GM21786 (cell line): ENCODE measurements around the gene PTPRN2.

Experiments
- ATAC-seq: cut with Tn5 transposase; IDR thresholded peaks from one replicate; pipeline ENCODE4 v1.9.1; 2021; ENCODE audit not compliant: unreplicated experiment

Gene PTPRN2

GRCh38 chr7:158558816-158559215, 28.8 kb downstream of the PTPRN2 start:
- no peak for ATAC-seq

- no peak for ATAC-seq
Observed at GRCh38 chr7:158557441-158557755, 30.2 kb downstream of the PTPRN2 start.

GRCh38 chr7:158556721-158557440, 30.7 kb downstream of the PTPRN2 start:
- no peak for ATAC-seq

- ATAC-seq, result no peak
Observed at GRCh38 chr7:158555034-158555520, 32.5 kb downstream of the PTPRN2 start.

- ATAC-seq, result no peak
Observed at GRCh38 chr7:158550886-158551452, 36.7 kb downstream of the PTPRN2 start.

GRCh38 chr7:158550394-158550700, 37.3 kb downstream of the PTPRN2 start:
- ATAC-seq, result no peak

- no peak for ATAC-seq
Observed at GRCh38 chr7:158549616-158550393, 37.8 kb downstream of the PTPRN2 start.

GRCh38 chr7:158549176-158549615, 38.4 kb downstream of the PTPRN2 start:
- no peak for ATAC-seq

GRCh38 chr7:158548726-158549125, 38.9 kb downstream of the PTPRN2 start:
- ATAC-seq, result no peak

GRCh38 chr7:158547817-158548216, 39.8 kb downstream of the PTPRN2 start:
- no peak for ATAC-seq

GRCh38 chr7:158546626-158547025, 41.0 kb downstream of the PTPRN2 start:
- no peak for ATAC-seq

- no peak for ATAC-seq
Observed at GRCh38 chr7:158546214-158546613, 41.4 kb downstream of the PTPRN2 start.

GRCh38 chr7:158544708-158545107, 42.9 kb downstream of the PTPRN2 start:
- ATAC-seq, result no peak

- ATAC-seq, result no peak
Observed at GRCh38 chr7:158543840-158544239, 43.8 kb downstream of the PTPRN2 start.

- ATAC-seq, result no peak
Observed at GRCh38 chr7:158542651-158543566, 44.7 kb downstream of the PTPRN2 start.

- peak; percentile 70 for ATAC-seq
Observed at GRCh38 chr7:158541346-158542010, 46.1 kb downstream of the PTPRN2 start.

- no peak for ATAC-seq
Observed at GRCh38 chr7:158539711-158540146, 47.9 kb downstream of the PTPRN2 start.

- ATAC-seq, result no peak
Observed at GRCh38 chr7:158538156-158538946, 49.3 kb downstream of the PTPRN2 start.

GRCh38 chr7:158537516-158537882, 50.1 kb downstream of the PTPRN2 start:
- ATAC-seq, result no peak
